NCI-H1694 treated with DMSO at 0.1 percent for 48 hours (cell line): Measurements from ENCODE around the gene FAM120A.

Experiments
- DNase-seq: peaks from one replicate; lab custom pipeline; 2025; lab: John Stamatoyannopoulos, UW

Gene FAM120A

GRCh38 chr9:93451849-93452709 is 594 bp downstream of the FAM120A start:
- no peak for DNase-seq

- peak; percentile 9 for DNase-seq
Observed at GRCh38 chr9:93452710-93453046, 1.2 kb downstream of the FAM120A start.

- peak; percentile 86 for DNase-seq
Observed at GRCh38 chr9:93453047-93453914, 1.8 kb downstream of the FAM120A start, which contains the start of gene FAM120AOS. Gene FAM120AOS (minus strand): TSS chr9:93453581. CDS start chr9:93452709, 872 bp downstream.

- no peak for DNase-seq
Observed at GRCh38 chr9:93456022-93456421, 4.5 kb downstream of the FAM120A start.

- DNase-seq, result no peak
Observed at GRCh38 chr9:93456504-93456903, 5.0 kb downstream of the FAM120A start.

GRCh38 chr9:93457006-93457405 is 5.5 kb downstream of the FAM120A start:
- DNase-seq, result no peak

GRCh38 chr9:93458712-93459111 is 7.2 kb downstream of the FAM120A start:
- DNase-seq, result no peak

- no peak for DNase-seq
Observed at GRCh38 chr9:93459432-93459847, 8.0 kb downstream of the FAM120A start.

GRCh38 chr9:93460689-93461413 is 9.4 kb downstream of the FAM120A start:
- no peak for DNase-seq

- no peak for DNase-seq
Observed at GRCh38 chr9:93461414-93461743, 9.9 kb downstream of the FAM120A start.

GRCh38 chr9:93461821-93462220 is 10.3 kb downstream of the FAM120A start:
- no peak for DNase-seq

GRCh38 chr9:93463638-93464248 is 12.3 kb downstream of the FAM120A start:
- DNase-seq, result no peak

GRCh38 chr9:93464395-93464794 is 12.9 kb downstream of the FAM120A start:
- DNase-seq, result no peak

GRCh38 chr9:93464876-93465275 is 13.4 kb downstream of the FAM120A start:
- no peak for DNase-seq

- no peak for DNase-seq
Observed at GRCh38 chr9:93465855-93466254, 14.4 kb downstream of the FAM120A start.

- DNase-seq, result no peak
Observed at GRCh38 chr9:93466416-93467061, 15.1 kb downstream of the FAM120A start.

- DNase-seq, result no peak
Observed at GRCh38 chr9:93467062-93467416, 15.6 kb downstream of the FAM120A start.

- no peak for DNase-seq
Observed at GRCh38 chr9:93467462-93467861, 16.0 kb downstream of the FAM120A start.

- no peak for DNase-seq
Observed at GRCh38 chr9:93468763-93469456, 17.4 kb downstream of the FAM120A start.

- no peak for DNase-seq
Observed at GRCh38 chr9:93470391-93470790, 18.9 kb downstream of the FAM120A start.

GRCh38 chr9:93471124-93471523 is 19.6 kb downstream of the FAM120A start:
- no peak for DNase-seq
